GM18498 (cell line): ENCODE measurements around the gene LRRC8C.
A peak's percentile ranks its signal among the peaks of the same experiment; 100 is the strongest.

ENCODE experiments used
- ATAC-seq: cut with Tn5 transposase; IDR thresholded peaks from one replicate; pipeline ENCODE4 v1.9.1; 2021; ENCODE audit warnings: mild to moderate bottlenecking, moderate library complexity; ENCODE audit not compliant: unreplicated experiment

LRRC8C gene

DNA sequence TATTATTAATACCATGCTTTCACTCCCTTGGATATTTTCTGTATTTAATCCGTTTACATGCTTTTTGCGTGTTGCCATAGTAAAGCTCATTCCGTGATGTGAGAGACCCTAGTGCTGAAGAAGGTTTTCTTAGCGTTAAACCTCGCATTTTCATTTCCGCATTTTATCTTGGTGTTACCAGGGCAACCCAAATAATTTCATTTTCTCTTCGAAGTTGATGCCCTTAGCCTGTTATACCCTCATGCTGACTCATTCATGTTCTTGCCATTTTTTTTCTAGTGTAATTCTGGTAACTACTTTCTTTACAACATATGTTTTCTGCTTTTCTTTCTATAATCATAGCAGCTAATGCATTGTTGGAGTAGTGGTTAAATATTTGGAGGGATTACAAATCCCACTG is 37.2 kb downstream of the LRRC8C start:
- peak; percentile 97 for ATAC-seq

DNA sequence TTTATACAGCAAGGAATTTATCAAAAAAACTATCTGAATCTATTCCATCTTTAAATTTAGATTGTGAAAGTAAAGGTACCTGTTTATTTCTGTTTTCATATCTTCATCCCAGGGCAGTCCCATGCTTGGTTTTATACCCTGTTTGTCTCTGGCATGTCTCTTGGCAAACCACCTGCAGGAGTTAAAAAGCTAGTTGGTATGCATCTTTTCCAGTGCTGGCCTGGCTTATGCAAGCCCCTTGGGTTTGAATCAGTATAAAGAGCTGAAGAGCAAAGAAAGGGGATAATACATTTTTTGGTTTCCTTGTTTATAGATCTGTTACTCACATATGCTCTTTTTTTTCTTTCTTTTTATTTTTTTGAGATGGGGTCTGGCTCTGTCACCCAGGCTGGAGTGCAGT is 37.8 kb downstream of the LRRC8C start:
- ATAC-seq, result no peak

DNA sequence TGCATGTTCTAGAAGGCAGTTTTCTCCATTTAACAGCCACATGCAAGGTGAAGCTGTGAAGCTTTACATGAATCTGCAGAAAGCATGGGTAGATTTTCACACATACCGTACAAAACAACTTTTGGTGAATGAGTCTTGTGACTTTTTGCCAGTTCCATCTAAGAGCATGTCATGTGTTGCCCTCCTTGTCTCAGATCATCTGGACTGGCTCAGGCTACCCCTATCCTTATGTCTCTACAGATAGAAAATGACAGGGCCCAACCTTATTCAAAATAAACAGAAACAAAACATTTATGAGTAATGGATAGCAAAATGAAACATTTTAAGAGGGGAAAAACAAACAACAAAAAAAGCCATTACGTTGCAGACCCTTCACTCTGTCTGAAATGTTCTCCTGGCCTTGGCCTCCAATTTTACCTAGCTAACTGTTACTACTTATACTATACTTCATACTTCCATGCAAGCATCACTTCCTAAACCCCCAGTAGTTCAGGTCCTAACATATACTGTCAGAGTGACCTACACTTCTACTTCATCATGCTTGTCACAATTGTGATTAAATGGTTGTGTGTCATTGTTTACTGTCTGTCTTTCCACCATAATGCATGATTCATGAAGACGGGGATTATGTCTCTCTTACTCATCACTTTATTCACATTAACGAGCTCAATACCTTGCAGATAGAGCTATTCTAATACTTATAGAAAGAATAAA is 39.0 kb downstream of the LRRC8C start:
- no peak for ATAC-seq

DNA sequence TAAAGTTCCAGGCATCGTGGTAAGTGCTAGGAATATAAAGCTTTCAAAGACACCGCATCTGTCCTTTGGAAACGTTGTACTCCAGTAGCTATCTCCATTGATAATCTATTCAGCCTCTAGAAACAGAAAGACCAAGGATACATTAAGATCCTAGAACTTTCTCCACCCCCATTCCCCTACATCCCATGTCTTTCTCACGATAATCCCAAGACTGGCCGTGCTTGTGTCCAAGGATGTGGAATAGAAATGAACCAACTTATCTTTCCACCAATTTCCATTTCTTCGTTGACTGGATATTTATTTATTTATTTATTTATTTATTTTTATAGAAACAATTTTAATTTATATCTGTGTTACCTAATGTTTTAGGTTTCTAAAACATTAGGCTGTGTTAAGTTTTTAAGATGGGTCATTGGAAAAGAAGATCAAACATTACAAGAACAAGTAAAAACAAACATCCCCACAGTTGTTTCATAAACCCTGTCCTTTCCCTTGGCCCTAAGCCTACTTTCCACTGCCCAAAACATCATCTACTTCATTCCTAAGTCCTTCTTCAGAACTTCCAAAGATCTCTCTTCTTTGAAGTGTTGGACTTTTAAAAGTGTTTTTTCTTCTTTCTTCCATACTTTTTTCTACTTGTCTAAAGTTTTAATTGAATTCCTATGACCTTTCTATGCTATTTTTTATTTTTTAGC is 39.7 kb downstream of the LRRC8C start:
- no peak for ATAC-seq

DNA sequence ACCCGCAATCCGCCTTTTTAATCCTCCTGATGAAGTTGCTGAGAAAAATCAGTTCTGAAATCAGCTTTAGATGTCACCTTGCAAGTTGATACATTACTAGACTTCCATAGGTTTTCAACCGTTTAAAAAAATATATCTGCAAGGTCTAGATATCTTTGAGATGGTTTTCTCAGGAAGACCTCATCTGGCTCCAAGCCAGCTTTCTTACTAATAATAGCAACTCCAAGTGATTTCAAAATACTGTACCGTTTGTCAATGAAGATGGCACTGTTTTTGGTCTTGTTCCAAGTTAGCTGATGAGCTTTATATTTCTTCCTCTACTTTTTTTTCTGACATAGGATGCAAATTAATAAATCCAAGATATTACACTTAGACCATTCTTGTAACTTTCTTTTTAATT is 40.3 kb downstream of the LRRC8C start:
- no peak for ATAC-seq

DNA sequence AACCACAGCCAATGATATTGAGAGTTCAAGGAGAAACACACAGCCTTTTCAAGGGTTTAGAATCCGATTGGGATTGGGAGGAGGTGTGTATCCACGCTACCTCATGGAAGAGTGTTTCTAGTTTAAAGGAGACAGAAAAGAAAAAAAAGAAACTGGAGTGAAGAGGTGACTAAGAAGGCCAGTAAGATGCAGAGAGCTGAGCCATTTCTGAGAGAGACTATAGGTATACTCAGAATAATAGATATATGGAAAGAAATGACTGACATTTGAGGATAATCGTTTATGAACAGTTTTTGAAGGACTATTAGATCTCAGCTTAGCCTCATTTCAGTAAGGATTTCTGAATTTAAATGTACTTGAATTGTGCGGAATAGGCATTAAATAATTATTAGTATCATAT is 42.8 kb downstream of the LRRC8C start:
- no peak for ATAC-seq

DNA sequence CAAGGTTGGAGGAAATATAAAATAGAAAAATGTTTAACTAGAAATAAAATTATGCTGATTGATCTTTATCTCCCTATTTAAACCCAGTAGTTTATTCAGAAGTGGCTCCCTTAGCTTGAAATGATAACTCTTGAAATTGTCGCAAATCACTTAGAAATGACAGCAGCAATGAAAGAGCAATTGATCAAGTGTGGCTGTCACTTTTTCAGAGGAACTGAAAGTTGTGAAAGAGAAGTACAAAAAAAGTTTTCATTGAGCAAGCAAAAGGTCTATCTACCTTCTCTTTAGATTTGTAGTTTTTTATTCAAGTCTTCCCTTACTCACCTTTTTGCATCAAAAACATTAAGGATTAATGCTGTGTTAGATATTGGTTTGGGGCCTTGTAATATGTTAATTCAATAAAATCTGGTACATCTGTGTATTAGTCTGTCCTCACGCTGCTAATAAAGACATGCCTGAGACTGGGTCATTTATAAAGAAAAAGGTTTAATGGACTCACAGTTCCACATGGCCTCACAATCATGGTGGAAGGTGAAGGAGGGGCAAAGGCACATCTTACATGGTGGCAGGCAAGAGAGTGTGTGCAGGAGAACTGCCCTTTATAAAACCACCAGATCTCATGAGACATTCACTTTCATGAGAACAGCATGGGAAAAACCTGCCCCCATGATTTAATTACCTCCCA is 48.3 kb downstream of the LRRC8C start:
- peak; percentile 67 for ATAC-seq

DNA sequence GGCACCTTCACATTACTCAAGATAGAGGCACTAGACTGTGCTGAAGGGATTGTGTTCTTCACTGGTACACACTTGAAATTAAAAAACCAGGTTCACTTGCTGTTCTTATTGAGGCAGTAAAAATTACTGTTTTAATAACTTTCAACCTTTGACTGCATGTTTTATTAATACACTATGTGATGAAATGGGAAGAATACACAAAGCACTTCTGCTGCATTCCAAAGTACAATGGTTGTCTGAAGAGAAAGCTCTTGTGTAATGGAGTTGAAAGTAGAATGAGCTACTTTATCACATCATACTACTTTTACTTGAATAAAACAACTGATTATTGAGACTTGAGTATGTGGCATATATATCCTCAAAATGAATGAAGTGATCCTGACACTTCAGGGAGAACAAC is 49.7 kb downstream of the LRRC8C start:
- no peak for ATAC-seq

DNA sequence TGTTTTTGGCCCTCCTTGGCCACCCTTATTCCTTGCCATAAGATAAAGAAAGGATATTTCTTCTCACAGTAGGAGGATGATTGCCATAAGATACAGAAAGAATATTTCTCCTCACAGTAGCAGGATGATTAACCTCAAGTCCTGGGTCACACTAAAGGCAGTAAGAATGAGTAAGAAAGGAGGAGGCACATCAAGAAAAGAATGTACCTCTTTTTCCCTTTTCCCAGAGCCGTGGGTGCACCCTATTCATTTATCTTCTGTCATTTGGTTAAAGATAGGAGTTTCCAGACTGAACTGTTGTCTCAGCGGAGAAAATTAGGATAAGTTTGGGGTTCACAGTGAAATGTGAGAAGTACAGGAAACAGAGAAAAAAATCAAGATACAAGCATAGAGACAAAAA is 52.5 kb downstream of the LRRC8C start:
- no peak for ATAC-seq

DNA sequence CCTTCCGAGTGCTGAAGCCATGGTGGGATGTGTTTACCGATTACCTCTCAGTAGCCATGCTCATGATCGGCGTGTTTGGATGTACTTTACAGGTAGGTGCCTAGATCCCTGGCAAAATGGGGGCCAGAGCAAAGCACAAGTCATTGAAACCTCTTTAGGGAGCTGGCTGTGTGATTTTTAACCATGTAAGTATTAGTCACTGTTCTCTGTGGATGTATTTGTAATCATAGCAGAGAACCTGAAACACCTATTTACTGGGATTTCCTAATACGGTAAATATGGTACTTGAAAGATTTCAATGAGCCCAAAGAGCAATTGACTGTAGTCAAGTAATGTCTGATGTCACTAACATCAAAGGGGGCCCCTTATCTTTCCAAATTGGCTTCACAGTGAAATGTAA is 53.6 kb downstream of the LRRC8C start:
- ATAC-seq, result no peak

DNA sequence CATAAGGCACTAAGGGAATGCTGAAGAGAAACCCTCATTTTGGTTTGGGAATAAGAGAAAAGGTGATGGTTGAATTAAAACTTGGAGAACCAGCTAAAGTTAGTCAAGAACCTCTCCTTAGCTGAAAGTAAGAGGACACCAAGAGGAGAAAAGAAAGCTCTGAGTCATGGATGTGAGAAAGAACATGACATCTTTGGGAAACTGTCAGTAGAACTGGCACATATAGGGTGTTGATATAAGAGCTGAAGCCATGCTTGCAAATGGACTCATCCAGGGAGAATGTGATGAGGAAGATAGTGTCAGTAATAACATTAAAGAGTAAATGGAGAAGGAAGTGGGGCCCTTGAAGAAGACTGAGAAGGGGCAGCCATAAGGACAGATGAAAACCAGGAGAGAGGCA is 54.3 kb downstream of the LRRC8C start:
- ATAC-seq, result no peak

DNA sequence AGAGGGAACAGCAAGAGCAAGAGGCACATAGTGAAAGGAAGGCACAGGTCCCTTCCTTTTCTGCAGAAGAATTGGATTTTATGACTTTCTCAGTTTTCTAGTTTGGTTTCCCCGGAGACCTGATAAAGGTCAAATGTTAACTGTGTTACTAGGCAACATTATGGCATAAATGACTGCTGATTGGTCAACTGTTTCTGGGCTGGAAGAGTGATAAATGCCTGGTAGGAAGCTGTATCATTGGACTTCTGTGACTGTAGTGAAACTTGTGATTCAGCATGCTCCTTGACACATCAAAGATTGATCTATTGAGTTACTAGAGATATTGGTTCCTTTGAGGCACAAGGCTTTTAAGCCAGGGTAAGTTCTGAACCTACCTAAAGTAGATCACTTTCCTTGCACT is 55.7 kb downstream of the LRRC8C start:
- ATAC-seq, result no peak

DNA sequence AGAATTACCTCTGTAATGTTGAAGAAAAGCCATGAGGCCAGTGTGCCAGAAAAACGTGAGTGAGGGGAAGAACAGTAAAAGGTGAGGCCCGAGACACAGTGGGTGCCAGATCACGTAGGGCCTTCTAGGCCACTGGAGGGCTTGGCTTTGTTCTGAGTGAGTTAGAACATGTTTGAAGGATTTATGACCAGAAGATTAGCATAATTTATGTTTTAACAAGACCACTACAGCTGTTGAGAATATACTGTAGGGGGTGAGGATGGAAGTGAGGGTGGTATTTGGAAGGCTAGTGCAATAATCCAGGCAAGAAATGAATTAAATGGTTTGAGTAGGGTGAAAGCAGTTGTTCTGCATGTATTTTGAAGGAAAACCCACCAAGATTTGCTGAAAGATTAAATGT is 56.3 kb downstream of the LRRC8C start:
- no peak for ATAC-seq

DNA sequence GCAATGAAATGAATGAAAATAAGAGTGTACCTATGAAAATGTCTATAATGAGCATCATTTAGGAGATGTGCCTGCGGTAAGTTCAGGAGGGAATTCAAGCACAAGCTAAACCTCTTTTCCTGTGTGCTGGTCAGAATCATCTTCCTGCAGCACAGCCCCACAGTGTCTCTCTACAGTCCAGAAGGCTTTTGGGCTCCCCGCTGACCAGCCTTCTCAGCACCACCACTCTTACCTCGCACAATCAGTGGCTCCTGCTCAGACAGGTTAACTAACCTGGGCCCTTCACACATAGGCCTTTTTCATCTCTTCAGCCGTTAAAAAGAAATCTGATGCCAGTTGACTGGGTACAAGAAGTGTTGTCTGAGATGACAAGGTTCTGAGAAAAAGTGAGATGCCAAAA is 57.7 kb downstream of the LRRC8C start:
- ATAC-seq, result no peak

DNA sequence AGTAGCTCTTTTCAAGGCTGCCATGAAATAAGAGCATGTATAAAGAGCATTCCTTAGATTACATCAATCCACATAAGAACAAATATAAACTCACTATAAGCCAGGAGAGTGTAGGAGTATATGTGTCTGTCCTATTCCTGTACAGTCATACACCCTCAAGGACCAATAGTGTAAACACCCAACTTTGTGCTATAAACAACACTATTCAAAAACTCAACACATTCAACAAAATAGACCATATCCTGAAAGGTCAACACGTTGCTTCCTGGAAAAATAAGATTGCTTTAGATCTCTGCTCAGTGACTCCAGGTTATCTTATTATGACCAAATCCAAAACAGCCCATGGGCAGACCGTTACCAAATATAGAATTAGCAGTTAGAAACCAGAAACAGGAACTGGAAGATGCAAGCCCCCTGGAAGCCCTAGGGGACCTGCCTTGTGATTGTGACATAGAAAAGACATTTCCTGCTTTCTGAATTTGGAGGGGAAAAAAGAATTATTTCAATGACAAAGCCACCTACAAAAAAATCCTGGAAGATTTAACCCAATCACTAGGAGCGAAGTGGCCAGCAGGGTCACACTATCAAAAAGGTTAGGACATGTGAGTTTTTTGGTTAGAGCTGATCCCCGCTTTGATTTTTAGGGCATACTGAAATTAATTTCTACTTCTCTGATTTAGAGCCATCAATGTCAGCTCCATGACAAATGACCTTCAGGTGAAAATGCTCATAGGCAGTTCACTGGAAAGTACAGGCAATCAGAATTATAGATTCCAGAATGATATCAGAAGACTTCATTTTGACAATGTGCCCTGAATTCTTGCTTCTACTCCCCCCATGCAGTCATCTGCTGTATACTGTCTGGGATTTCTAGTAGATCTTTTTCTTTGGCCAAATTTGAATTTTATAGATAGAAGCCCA is 59.9 kb downstream of the LRRC8C start:
- ATAC-seq, result peak; percentile 55

DNA sequence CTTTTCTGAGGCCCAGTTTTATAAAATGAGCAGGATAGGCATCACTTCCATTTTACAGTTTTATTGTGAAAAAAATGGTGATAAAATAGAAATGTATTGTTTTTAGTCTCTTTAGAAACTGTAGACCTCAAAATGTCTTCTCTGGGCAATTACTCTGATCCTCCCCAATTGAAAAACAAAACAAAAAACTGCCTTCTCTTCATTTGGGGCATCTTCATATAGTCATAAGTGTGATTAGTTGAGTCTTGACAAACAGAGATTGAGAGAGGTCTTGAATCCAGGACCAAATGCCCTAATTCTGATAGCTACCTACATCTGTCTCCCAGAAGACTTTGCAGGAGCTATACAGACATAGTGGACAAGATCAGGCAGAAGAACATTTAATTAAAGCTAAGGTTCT is 62.9 kb downstream of the LRRC8C start:
- ATAC-seq, result no peak

DNA sequence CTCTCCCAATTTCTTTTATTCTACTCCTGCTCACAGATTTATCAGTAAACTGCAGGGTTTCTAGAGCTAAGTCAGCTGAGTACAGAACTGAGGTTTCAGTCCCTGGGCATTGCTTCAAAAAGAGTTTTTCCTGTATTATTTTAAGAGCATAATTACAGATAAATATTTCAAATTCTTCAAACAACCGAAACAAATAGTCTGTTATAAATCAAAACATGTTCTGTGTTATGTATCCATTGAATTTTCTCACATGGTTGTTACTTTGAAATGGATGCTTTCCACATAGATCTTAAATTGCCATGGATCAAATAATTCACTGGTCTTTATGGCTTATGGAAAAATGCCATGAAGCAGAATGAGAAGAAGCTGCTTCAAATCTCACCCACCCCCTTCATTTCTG is 64.5 kb downstream of the LRRC8C start:
- no peak for ATAC-seq

DNA sequence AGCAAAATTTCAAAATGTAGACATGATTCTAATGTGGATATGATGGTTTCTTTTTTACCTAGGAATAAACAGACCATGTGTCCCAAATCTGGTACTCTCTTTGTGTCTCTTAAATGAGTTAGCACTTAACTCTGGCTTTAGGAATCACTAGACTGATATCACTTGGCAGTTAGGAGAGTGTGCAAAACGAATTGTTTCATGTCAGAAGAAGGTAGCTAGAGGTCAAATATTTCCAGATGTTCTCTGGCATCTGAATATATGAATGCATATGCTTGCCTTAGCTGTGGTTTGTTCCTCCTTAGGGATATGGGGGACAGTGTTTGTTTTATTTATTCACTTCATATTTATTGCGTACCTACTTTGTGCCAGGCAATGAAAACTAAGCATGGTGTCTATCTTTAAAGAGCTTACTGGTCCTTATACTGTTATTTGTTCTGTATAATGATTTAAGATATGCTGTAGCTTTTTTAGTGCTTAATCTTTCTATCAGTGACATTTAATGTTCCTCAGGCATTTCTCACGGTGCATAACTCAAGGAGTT is 65.2 kb downstream of the LRRC8C start:
- no peak for ATAC-seq

DNA sequence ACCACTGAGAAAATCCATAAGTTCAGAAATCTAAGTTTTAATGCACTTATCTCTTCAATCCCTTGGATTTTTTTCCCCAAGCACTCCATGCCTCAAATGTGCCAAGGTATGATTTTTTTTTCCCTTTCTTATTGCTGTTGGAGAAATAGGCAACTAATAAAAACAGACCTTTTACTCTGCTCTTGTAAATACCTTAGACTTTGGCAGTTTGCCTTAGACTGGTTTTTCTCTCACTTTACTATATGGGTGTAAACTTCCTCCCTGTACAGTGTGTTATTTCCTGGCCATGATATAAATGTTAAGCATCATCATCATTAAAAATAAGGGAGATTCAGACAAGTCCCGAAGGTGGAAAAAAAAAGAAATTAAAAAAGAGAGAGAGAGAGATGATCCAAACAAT is 65.7 kb downstream of the LRRC8C start:
- ATAC-seq, result no peak

DNA sequence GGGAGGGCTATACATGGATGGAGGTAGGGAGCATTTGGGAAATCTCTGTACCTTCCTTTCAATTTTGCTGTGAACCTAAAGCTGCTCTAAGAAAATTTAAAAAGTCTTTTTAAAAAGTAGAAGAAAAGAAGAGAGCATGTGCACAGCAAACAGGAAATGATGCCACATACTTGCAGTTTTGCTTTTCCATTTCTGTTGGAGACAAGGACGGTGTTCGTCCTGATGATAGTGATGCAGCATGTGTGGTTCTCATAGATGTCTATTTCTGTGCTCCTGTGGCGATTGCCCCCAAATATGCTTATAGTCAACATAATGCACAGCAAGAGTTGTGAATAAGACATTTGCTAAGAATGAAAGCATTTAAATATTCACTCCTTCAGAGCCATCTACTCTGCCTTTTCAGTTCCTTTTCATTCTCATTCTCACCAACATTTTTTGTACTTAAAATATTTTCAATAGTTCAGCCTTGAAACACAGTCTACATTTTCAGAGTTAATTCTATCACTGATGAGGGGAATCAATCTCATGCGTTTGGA is 66.6 kb downstream of the LRRC8C start:
- ATAC-seq, result no peak
